ENCODE results near the gene NLRC3. TPM values are rescaled to one million over a fixed set of nuclear protein-coding genes. Genes with fewer than 3 reads are reported as not detected.

The NLRC3 gene
- total and polyA plus RNA-seq, 7 experiments from 2014 or later = 22.2 to 91.3 (median 70.0) TPM

DNA sequence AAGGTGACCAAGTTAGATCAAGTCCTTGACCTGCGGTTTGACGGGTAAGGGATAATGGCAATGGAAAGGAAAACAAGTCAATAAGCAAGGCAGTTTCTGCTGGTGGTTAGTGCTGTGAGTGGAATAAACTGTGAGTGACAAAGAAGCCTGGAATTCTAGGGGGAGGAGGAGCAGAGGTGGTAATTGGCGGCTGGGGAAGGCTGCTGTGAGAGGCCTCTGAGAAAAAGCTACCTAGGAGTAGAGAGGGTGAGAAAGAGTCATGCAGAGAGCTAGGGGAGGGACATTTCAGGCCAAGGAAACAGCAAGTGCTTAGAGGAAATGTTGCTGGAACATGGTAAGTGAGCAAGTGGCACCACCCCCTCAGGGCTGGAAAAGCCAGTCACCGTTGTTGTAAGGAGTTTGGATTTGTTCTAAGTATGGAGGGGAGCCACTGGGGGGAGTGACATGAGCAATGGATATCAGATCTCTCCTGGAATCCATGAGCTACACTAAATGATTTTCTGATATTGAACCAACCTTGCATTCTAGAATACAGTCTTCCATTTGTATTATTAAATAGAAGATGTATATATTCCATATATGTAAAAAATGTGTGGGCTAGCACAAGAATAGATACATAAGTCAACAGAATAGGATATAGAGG, 6.7 kb downstream of the NLRC3 start:
- peak overlapping the region in 8 of 9 donors; percentile 42 to 88 (median 70) for H3K27ac Mint-ChIP-seq
- ATAC-seq = no peak
- peaks cover 7 to 38% (median 30%) of the 10 kb centered on the region in 5 donors for H3K36me3 Mint-ChIP-seq
- ChIA-PET CTCF (no interaction called here), POLR2A (interaction anchor here (0.6 to 1.2 kb wide), 4 partner anchors 13 to 190 kb away, joined by 3 to 5 read pairs (median 4); partner anchors contain the start of gene SLX4)
- Histone ChIP-seq H3K4me3 (ENCODE audit: low read length) (no peak overlapping the region), H3K27me3 (ENCODE audit: control insufficient read depth in 2 of 2, insufficient read depth in 2 of 2, low read length in 2 of 2) (no peaks in the 10 kb centered on the region), H3K4me1 (ENCODE audit: control insufficient read depth in 2 of 2, insufficient read depth in 2 of 2, low read length in 2 of 2) (peaks cover 7 to 18% of the 10 kb centered on the region in 2 donors), H3K36me3 (ENCODE audit: control insufficient read depth in 2 of 3, insufficient read depth in 3 of 3, low read length in 3 of 3) (peaks cover 3 to 57% (median 7%) of the 10 kb centered on the region in 3 experiments), H3K9me3 (ENCODE audit: control insufficient read depth in 2 of 3, low read length in 3 of 3) (peaks cover 0 to 6% (median 0%) of the 10 kb centered on the region in 3 experiments), H3K27ac (ENCODE audit: low read depth, low read length) (peak overlapping the region; percentile 9)
- no peaks in the 10 kb centered on the region for H3K27me3 Mint-ChIP-seq
- peaks cover 5 to 43% (median 35%) of the 10 kb centered on the region in 7 donors for H3K4me1 Mint-ChIP-seq
- peaks cover 4 to 15% (median 6%) of the 10 kb centered on the region in 11 donors for H3K9me3 Mint-ChIP-seq
- H3K4me3 Mint-ChIP-seq = peak overlapping the region in 1 of 10 donors; percentile 29
- intact Hi-C loops (cut with micrococcal nuclease) = loop anchor here in 1 of 2 donors (10.0 kb wide), 1 partner anchor 416 kb away; no protein-coding TSS in a partner anchor
- DNase-seq = no peak

DNA sequence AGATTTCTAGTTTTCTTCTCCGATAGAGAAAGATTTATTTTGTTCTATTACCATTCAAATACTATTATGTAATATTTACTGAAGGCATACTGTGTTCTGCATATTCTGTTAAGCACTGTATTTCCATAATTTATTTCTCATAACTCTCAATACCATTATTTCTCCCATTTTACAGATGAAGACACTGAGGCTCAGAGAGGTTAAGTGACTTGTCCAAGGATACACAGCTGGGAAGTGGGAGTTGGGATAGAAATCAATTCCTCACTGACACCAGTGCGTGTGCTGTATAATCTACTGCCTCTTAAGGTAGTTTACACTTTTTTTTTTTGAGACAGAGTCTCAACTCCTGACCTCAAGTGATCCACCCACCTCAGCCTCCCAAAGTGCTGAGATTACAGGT, 7.4 kb downstream of the NLRC3 start:
- Mint-ChIP-seq H3K4me1 (peaks cover 5 to 36% (median 28%) of the 10 kb centered on the region in 7 donors), H3K4me3 (no peak overlapping the region), H3K27ac (peak overlapping the region in 5 of 9 donors; percentile 38 to 77 (median 56)), H3K9me3 (peaks cover 4 to 15% (median 6%) of the 10 kb centered on the region in 11 donors), H3K27me3 (no peaks in the 10 kb centered on the region), H3K36me3 (peaks cover 7 to 38% (median 30%) of the 10 kb centered on the region in 5 donors)
- Histone ChIP-seq H3K27me3 (ENCODE audit: control insufficient read depth in 2 of 2, insufficient read depth in 2 of 2, low read length in 2 of 2) (no peaks in the 10 kb centered on the region), H3K4me3 (ENCODE audit: low read length) (no peak overlapping the region), H3K4me1 (ENCODE audit: control insufficient read depth in 2 of 2, insufficient read depth in 2 of 2, low read length in 2 of 2) (peaks cover under 1 to 12% of the 10 kb centered on the region in 2 donors), H3K9me3 (ENCODE audit: control insufficient read depth in 2 of 3, low read length in 3 of 3) (peaks cover 0 to 6% (median 0%) of the 10 kb centered on the region in 3 experiments), H3K36me3 (ENCODE audit: control insufficient read depth in 2 of 3, insufficient read depth in 3 of 3, low read length in 3 of 3) (peaks cover 0 to 64% (median 14%) of the 10 kb centered on the region in 3 experiments), H3K27ac (ENCODE audit: low read depth, low read length) (no peak overlapping the region)
- ATAC-seq (no peak), DNase-seq (no peak)
- ChIA-PET POLR2A (interaction anchor here (1.1 kb wide), 1 partner anchor 41 kb away, joined by 5 read pairs; no protein-coding TSS in a partner anchor), CTCF (no interaction called here)
- intact Hi-C loops (cut with micrococcal nuclease) = loop anchor here in 1 of 2 donors (10.0 kb wide), 1 partner anchor 415 kb away; no protein-coding TSS in a partner anchor

DNA sequence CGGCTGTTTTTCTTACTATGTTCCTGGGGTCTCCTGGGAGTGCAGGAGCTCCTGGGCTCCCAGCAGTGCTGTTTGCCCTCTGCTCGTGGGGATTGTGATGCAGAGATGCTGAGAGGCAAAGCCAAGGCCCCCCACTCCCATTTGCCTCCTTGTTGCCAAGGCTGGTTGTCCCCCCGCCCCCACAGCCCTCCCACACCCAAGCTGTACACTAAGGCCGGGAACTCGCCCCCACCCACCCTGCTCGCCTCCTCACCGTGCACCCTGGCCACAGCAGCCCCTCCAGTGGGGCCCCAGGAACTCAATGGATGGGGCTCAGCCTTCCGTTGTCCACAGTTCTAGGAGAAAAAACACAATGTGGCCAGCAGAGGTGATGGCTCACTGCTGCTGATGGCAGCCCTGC, 10.2 kb downstream of the NLRC3 start:
- no peak overlapping the region for H3K4me3 ChIP-seq (ENCODE audit: low read length)
- peaks cover 0 to 5% of the 10 kb centered on the region in 2 donors for H3K4me1 ChIP-seq (ENCODE audit: control insufficient read depth in 2 of 2, insufficient read depth in 2 of 2, low read length in 2 of 2)
- peaks cover 0 to 6% (median 0%) of the 10 kb centered on the region in 3 experiments for H3K9me3 ChIP-seq (ENCODE audit: control insufficient read depth in 2 of 3, low read length in 3 of 3)
- intact Hi-C loops (cut with micrococcal nuclease) = no loop called here
- Mint-ChIP-seq H3K4me3 (no peak overlapping the region), H3K4me1 (peaks cover 0 to 13% (median 11%) of the 10 kb centered on the region in 7 donors), H3K27me3 (no peaks in the 10 kb centered on the region), H3K27ac (no peak overlapping the region), H3K9me3 (peaks cover 4 to 15% (median 6%) of the 10 kb centered on the region in 11 donors), H3K36me3 (peaks cover 7 to 43% (median 24%) of the 10 kb centered on the region in 5 donors)
- peaks cover 3 to 81% (median 21%) of the 10 kb centered on the region in 3 experiments for H3K36me3 ChIP-seq (ENCODE audit: control insufficient read depth in 2 of 3, insufficient read depth in 3 of 3, low read length in 3 of 3)
- H3K27me3 ChIP-seq (ENCODE audit: control insufficient read depth in 2 of 2, insufficient read depth in 2 of 2, low read length in 2 of 2) = no peaks in the 10 kb centered on the region
- ChIA-PET POLR2A (interaction anchor here (0.6 to 0.7 kb wide), 2 partner anchors 20 to 45 kb away, joined by 3 to 4 read pairs; no protein-coding TSS in a partner anchor), CTCF (interaction anchor here (0.7 kb wide), 1 partner anchor 314 kb away, joined by 5 read pairs; no protein-coding TSS in a partner anchor)
- DNase-seq (no peak), ATAC-seq (no peak)
- H3K27ac ChIP-seq (ENCODE audit: low read depth, low read length) = no peak overlapping the region

DNA sequence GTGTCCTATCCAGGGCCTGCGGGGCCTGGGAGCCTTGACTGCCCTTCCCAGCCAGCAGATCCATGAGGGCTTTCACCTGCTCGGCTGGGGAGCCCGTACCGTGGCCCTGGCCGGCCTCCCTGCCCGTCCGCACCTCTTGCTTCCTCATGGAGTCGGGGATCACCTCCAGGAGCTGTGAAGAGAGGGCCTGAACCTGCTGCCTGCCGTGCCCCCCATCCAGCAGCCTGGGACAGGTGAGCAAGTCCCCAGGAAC, 12.4 kb downstream of the NLRC3 start:
- Histone ChIP-seq H3K36me3 (ENCODE audit: control insufficient read depth in 2 of 3, insufficient read depth in 3 of 3, low read length in 3 of 3) (peaks cover 10 to 84% (median 25%) of the 10 kb centered on the region in 3 experiments), H3K27ac (ENCODE audit: low read depth, low read length) (no peak overlapping the region), H3K4me1 (ENCODE audit: control insufficient read depth in 2 of 2, insufficient read depth in 2 of 2, low read length in 2 of 2) (peaks cover 0 to 2% of the 10 kb centered on the region in 2 donors), H3K4me3 (ENCODE audit: low read length) (no peak overlapping the region), H3K27me3 (ENCODE audit: control insufficient read depth in 2 of 2, insufficient read depth in 2 of 2, low read length in 2 of 2) (no peaks in the 10 kb centered on the region), H3K9me3 (ENCODE audit: control insufficient read depth in 2 of 3, low read length in 3 of 3) (no peaks in the 10 kb centered on the region)
- POLR2A ChIA-PET = no interaction called here
- Mint-ChIP-seq H3K36me3 (peaks cover 0 to 27% (median 7%) of the 10 kb centered on the region in 5 donors), H3K9me3 (no peaks in the 10 kb centered on the region), H3K27ac (no peak overlapping the region), H3K4me1 (peaks cover 0 to 5% (median 4%) of the 10 kb centered on the region in 7 donors), H3K27me3 (no peaks in the 10 kb centered on the region), H3K4me3 (no peak overlapping the region)
- ATAC-seq (no peak), DNase-seq (no peak)
- CTCF ChIA-PET = no interaction called here
- intact Hi-C loops (cut with micrococcal nuclease) = no loop called here

DNA sequence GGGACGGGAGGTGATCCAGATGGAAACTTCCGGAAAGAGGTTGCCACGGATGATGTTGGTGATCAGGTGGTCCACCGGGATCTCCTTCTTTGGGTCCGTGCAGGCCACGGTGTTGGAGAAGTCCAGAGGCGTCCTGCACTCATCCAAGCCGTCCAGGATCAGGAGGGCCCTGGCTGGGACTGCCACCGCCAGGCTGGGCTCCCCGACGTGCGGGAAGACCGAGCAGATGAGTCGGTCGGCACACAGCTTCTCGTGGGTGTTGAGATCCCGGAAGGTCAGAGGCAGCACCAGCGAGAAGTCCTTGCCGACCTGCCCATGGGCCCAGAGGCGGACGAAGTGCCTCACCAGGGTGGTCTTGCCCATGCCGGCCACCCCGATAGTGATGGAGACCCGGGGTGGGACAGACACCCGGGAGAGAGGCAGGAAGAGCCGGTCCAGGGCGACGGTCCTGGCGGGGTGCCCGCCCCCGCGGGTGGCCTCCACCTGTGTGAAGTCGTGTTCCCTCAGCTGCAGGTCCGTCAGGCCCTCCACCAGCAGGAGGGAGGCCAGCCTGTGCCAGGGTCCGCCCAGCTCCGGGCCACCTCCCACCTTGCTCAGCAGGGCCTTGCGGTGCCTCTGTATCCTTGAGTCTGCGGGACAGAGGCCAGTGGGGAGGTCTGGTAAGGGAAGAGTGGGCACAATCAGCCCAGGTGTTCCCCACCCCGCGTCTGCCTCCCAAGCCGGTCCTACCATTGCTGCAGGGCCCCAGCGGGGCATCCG, 12.9 kb downstream of the NLRC3 start:
- POLR2A ChIA-PET = no interaction called here
- peaks cover 0 to 5% (median 4%) of the 10 kb centered on the region in 7 donors for H3K4me1 Mint-ChIP-seq
- no peak overlapping the region for H3K27ac Mint-ChIP-seq

DNA sequence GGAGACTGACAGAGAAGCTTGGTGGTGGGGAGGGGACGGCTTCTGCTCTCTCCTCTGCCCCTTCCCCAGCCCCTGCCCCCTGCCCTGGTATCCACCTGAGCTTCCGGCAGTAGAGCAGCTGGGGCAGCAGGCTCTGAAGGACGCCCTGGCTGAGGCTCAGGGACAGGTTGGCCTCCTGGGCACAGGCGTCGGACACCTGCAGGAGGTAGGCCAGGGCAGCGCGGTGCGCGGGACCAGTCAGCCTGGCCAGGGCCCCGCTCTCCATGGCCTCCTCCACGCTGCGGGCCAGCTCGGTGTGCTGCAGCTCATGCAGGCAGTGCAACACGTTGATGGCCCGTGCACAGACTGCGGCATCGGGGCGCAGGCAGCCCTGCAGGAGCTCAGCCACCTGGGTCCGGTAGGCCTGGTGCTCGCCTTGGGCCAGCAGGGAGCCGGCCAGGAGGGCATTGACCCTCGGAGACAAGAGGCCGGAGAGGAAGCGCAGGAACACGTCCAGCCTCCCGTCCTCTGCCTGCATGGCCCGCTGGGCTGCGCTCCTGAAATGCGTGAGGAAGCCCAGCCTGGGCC, 14.2 kb downstream of the NLRC3 start:
- peaks cover 0 to 2% (median 0%) of the 10 kb centered on the region in 7 donors for H3K4me1 Mint-ChIP-seq
- Histone ChIP-seq H3K36me3 (ENCODE audit: control insufficient read depth in 2 of 3, insufficient read depth in 3 of 3, low read length in 3 of 3) (peaks cover 10 to 87% (median 28%) of the 10 kb centered on the region in 3 experiments), H3K4me3 (ENCODE audit: low read length) (no peak overlapping the region), H3K27me3 (ENCODE audit: control insufficient read depth in 2 of 2, insufficient read depth in 2 of 2, low read length in 2 of 2) (no peaks in the 10 kb centered on the region), H3K4me1 (ENCODE audit: control insufficient read depth in 2 of 2, insufficient read depth in 2 of 2, low read length in 2 of 2) (no peaks in the 10 kb centered on the region), H3K27ac (ENCODE audit: low read depth, low read length) (no peak overlapping the region), H3K9me3 (ENCODE audit: control insufficient read depth in 2 of 3, low read length in 3 of 3) (no peaks in the 10 kb centered on the region)
- ChIA-PET CTCF (interaction anchor here (0.7 kb wide), 1 partner anchor 1491 kb away, joined by 5 read pairs; no protein-coding TSS in a partner anchor), POLR2A (no interaction called here)
- no peaks in the 10 kb centered on the region for H3K9me3 Mint-ChIP-seq
- ATAC-seq = no peak
- intact Hi-C loops (cut with micrococcal nuclease) = no loop called here
- no peak overlapping the region for H3K4me3 Mint-ChIP-seq
- no peaks in the 10 kb centered on the region for H3K27me3 Mint-ChIP-seq
- H3K36me3 Mint-ChIP-seq = peaks cover 0 to 26% (median 4%) of the 10 kb centered on the region in 5 donors
- no peak for DNase-seq
- no peak overlapping the region for H3K27ac Mint-ChIP-seq

More for the DNA sequence above, 12.9 kb downstream of the NLRC3 start:
- Histone ChIP-seq H3K27ac (ENCODE audit: low read depth, low read length) (no peak overlapping the region), H3K36me3 (ENCODE audit: control insufficient read depth in 2 of 3, insufficient read depth in 3 of 3, low read length in 3 of 3) (peaks cover 10 to 82% (median 25%) of the 10 kb centered on the region in 3 experiments), H3K27me3 (ENCODE audit: control insufficient read depth in 2 of 2, insufficient read depth in 2 of 2, low read length in 2 of 2) (no peaks in the 10 kb centered on the region), H3K4me3 (ENCODE audit: low read length) (no peak overlapping the region), H3K9me3 (ENCODE audit: control insufficient read depth in 2 of 3, low read length in 3 of 3) (no peaks in the 10 kb centered on the region), H3K4me1 (ENCODE audit: control insufficient read depth in 2 of 2, insufficient read depth in 2 of 2, low read length in 2 of 2) (no peaks in the 10 kb centered on the region)
- intact Hi-C loops (cut with micrococcal nuclease) = no loop called here
- Mint-ChIP-seq H3K36me3 (peaks cover 0 to 26% (median 7%) of the 10 kb centered on the region in 5 donors), H3K9me3 (no peaks in the 10 kb centered on the region), H3K4me3 (no peak overlapping the region), H3K27me3 (no peaks in the 10 kb centered on the region)
- ATAC-seq = no peak
- CTCF ChIA-PET = no interaction called here
- DNase-seq = no peak

All from naive thymus-derived CD4-positive, alpha-beta T cell (primary cell).